GM18511 (cell line): Measurements from ENCODE around the gene ZBTB7C.

Experiments
- ATAC-seq: cut with Tn5 transposase; IDR thresholded peaks from one replicate; pipeline ENCODE4 v1.9.1; 2021; ENCODE audit warnings: mild to moderate bottlenecking, moderate library complexity; ENCODE audit not compliant: unreplicated experiment

The ZBTB7C gene

GRCh38 chr18:48009116-48009745 lies 400.0 kb downstream of the ZBTB7C start:
- no peak for ATAC-seq

GRCh38 chr18:48007955-48008701 lies 401.1 kb downstream of the ZBTB7C start:
- ATAC-seq: peak; percentile 68

- no peak for ATAC-seq
Measured at GRCh38 chr18:48007381-48007780, 401.8 kb downstream of the ZBTB7C start.

DNA sequence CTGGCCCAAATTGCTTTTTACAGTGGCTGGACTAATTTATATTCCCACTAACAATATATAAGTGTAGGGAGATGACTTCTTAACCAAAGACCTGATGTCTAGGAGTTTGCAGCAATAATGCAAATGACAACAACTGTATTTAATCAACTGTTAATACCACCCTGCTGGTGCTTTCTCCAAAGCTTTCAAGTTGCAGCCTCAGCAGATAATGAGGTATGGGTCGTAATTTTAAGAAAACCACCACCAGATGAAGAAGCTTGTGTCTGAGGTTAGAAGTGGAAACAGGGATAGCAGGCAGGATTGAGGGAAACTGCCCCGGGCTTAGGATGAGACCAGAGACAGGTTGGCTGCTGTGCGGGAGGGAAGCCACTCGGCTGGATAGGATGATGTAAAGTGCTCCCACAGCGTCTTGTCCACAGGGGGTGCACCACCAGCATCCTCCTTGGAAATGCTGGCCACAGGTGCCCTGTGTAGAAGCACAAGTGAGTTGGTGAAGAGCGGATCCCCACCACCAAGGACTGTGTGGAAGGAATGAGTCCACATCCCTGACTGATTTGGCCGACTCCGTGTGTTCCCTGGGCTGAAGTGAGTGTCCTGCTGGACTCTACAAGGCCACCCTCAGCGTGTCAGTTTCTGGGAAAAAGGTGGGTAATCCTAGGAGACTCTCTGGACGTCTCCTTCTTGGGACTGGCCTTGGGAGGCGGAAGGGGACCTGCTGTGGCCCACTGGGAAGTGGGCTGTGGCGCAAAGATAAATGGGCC lies 402.6 kb downstream of the ZBTB7C start:
- ATAC-seq: no peak

GRCh38 chr18:48004577-48004976 lies 404.6 kb downstream of the ZBTB7C start:
- no peak for ATAC-seq

DNA sequence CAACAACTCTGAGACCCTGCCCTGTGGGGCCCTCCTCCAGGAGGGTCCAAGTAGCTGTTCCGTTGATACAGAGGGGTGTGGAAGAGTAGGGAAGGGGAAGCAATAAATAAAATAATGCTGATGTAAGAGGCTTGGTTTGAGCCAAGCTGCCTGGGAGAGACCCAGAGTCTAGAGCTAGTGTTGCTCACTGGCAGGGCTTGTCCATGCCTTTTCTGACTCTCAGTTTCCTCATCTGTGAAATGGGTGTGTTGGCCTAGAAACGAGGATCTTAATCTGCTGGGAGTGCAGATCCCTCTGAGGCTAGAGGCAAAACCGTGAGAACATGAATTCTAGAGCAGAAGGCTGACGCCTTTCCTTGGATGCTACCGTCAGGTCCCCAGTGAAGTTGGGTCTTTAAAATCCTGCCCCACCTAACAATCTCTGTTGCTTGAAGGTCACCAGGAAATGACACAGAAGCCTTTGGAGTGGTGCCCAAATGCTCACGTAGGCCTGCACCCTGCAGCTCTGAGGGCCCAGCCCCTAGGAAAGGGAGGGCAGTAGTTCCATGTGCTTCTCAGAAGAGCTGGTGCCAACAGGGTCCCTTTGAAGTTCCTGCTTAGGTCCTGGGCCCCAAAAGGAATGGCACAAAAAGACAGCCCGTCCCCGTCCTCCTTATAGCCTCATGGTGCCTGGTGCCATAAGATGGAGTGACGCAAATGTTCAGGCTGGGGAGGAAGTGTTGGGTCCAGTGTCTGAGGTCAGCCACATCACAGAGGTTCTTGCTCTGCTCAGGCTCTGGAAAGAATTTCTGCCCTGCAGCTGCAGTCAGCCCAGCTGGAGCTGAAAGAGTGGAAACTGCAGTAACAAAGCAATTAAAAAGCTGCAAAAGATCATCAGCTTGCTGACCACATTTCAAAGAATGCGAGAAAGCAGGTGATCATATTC lies 405.5 kb downstream of the ZBTB7C start:
- ATAC-seq: no peak

GRCh38 chr18:48002933-48003365 lies 406.2 kb downstream of the ZBTB7C start:
- no peak for ATAC-seq

DNA sequence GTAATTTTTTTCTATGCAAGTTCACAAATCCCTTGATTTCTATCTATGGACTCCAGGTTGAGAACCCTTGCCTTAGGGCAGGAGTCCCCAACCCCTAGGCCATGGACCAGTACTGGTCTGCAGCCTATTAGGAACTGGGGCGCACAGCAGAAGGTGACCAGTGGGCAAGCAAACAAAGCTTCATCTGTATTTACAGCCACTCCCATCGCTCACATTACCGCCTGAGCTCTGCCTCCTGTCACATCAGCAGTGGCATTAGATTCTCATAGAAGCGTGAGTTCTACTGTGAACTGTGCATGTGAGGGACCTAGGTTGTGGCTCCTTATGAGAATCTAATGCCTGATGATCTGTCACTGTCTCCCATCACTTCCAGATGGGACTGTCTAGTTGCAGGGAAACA lies 408.5 kb downstream of the ZBTB7C start:
- ATAC-seq: no peak

GRCh38 chr18:47999801-48000248 lies 409.4 kb downstream of the ZBTB7C start:
- ATAC-seq: no peak

DNA sequence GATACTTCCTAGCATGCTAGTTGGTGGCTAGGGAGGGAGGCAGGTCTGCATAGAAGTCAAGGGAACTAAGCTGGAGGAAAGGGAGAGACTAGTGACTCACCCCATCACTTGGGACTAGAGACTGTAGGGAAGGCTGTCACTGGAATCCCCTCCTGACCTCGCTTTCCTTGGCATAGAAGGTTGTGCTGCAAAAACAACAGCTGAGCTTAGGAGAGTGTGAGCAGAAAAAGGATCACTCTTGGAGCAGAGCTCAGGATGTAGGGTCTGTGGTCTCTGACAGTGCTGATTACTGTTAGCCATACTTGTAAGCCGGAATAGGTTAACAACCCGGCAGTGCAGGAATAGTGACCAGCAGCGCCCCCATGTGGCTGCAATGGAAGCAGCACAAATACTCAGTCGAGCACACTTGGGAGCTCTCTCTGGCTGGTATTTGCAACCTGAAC lies 411.8 kb downstream of the ZBTB7C start:
- ATAC-seq: no peak

DNA sequence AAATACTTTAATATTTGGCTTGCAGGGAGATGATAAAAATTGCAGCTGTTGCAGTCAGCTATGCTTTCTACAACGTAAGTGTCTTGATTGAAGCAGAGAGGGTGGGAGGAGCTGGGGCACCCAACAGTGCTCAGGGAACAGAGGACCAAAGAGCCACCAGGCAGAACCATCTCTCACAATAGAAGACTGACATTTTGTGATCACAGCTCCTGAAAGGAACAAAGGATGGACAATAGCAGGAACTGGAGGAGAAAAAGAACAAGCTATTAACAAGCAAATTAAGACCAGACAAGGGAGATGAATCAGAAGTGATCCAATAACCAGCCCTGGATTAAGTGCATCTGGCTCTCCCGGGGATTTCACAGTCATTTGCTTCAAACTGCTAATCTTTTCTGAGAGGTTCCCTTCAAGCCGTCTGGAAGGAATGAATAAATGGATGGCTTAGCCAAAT lies 413.1 kb downstream of the ZBTB7C start:
- ATAC-seq: no peak

DNA sequence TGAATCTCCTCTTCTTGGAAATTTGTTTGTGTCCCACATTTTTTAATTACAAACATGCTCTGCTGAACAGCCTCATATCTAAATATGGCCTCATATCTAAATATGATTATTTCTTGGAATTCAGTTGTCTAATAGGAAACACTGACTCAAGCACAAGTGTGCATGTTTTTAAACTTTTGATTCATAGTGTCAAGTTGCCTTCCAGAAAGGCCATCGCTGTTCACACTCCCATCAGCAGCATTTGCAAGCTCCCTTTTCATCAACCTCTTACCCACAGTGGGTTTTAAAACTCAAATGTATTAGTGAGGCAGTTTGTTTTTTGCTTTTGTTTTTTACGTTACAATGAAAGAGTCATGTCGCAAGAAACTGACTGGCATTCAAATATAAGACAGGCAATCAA lies 413.5 kb downstream of the ZBTB7C start:
- no peak for ATAC-seq

DNA sequence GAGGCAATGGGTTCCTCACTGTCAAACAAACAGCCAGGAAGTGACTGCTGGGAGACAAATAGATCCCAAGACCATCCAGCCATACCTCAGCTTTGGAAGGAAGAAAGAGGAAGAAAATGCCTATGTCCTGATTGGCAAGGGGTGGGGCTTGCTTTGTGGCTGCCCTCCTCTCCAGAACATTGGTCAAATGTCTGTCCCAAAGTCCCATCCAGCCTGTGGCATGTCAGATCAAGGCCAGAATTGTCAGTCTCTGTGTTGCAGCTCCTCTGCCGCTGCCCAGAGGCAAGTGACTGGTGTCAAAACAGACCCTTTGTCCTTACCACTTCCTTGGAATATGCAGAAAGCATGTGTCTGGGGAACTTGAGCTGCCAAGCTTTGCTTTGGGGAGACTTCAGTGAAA lies 415.8 kb downstream of the ZBTB7C start:
- no peak for ATAC-seq

DNA sequence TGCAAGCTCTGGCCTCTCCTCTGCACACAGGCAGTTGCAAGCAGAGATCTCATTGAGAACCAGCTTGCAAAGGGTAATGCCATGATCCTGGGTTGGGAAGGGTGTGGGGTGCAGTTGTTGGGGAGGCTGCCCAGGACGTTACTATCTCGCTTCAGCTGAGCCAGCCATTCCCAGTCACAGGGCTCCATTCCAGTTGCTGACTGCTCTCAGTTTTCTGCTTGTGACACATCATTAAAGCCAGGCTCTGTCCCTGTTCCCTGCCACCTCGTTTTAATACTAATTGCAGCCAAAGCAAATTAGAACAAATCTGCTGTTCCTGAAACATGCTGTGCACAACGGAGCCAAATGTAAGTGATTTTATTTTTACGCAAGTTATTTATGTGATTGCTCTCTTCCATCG lies 416.2 kb downstream of the ZBTB7C start:
- ATAC-seq: no peak

- ATAC-seq: no peak
Measured at GRCh38 chr18:47992266-47992665, 416.9 kb downstream of the ZBTB7C start.

- ATAC-seq: no peak
Measured at GRCh38 chr18:47990981-47991380, 418.2 kb downstream of the ZBTB7C start.

GRCh38 chr18:47987388-47987699 lies 421.8 kb downstream of the ZBTB7C start:
- no peak for ATAC-seq

DNA sequence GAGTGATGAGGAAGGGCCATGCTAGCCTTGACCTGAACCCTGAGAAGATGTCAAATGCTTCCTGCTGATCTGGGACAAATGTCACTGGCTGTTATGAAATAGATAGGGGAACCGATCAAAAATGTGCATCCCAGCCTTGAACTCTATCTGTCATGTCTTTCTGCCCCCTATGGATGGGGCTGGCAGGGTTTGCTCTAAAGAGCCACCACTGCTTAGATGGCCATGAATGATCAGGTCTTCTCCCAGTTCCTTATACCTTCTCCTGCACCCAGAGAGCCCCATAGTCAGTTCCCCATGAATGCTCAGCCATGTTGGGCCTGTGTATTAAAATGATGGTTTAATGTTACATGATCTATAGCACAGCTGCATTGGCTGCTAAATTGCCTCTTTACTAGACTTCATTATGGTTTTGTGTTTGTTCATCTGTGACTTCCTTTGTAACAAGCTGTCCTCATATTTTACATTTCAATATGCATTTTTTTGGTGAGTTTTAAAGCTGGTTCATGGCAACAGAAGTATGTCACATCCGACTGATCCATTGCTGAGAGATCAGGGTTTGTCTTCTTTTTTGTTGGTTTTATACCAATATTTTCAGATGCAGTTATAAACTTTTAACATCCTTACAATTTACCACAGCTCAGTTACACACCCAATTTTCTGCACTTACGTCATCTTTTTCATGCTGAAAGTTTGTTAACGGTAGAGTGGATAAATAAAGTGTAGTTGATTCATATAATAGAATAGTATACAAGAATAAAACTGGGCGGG lies 422.4 kb downstream of the ZBTB7C start:
- no peak for ATAC-seq

GRCh38 chr18:47985866-47986265 lies 423.3 kb downstream of the ZBTB7C start:
- ATAC-seq: no peak

DNA sequence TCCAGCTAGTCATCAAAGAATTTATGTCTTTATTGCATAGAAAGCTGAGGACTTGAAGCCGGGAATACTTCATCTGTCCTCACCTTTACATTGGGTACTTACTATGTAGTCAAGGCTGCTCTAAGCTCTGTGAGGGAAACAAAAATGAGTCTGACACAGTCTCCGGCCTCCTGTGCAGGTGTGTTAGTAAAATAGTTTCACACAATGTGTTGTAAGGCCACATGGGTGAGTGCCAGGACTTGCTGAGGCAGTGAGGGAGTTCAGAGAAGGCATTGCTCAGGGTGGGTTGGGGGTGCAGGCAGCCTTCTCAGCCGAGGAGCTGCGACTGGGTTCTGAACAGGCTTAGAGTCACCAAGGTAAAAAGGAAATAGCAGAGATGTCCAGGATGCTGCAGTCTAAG lies 424.2 kb downstream of the ZBTB7C start:
- ATAC-seq: no peak
